ENCODE results near the gene ARID1B. TPM values are rescaled to one million over a fixed set of nuclear protein-coding genes. Genes with fewer than 3 reads are reported as not detected.
A peak's percentile ranks its signal among the peaks of the same experiment; 100 is the strongest.
"Not testable (repeated sequence)": the region's sequence is repeated elsewhere in the genome, so short reads cannot be mapped to it uniquely, and the experiment has no call there.

ARID1B gene
- total RNA-seq, 1 donor from 2014 or later: 62.1 TPM

GRCh38 chr6:157143890-157144798, 367.0 kb downstream of the ARID1B start:
- peaks cover 32% of the 10 kb centered on the region for H3K4me1 ChIP-seq
- peak overlapping the region; percentile 69 for H3K4me3 Mint-ChIP-seq
- peaks cover 6% of the 10 kb centered on the region for H3K9me3 Mint-ChIP-seq
- no peaks in the 10 kb centered on the region for H3K36me3 ChIP-seq
- no peaks in the 10 kb centered on the region for H3K9me3 ChIP-seq (ENCODE audit: low read depth)
- no peak overlapping the region for H3K4me3 ChIP-seq
- peaks cover 53% of the 10 kb centered on the region for H3K4me1 Mint-ChIP-seq
- no peak overlapping the region for H3K9ac ChIP-seq
- DNase-seq (ENCODE audit: low spot score): peak; percentile 26
- H2AFZ ChIP-seq (replicated peaks): no peak overlapping the region
- H3K27ac Mint-ChIP-seq: peak overlapping the region; percentile 87
- H3K79me2 ChIP-seq (ENCODE audit: low read depth): no peaks in the 10 kb centered on the region
- peak overlapping the region; percentile 80 for H3K27ac ChIP-seq
- peaks cover 20% of the 10 kb centered on the region for H3K36me3 Mint-ChIP-seq
- peak overlapping the region; percentile 36 for H3K4me2 ChIP-seq
- H3K27me3 Mint-ChIP-seq (ENCODE audit: insufficient read depth, low read depth): peaks cover 7% of the 10 kb centered on the region
- H4K20me1 ChIP-seq (ENCODE audit: low read depth): peaks cover 18% of the 10 kb centered on the region
- no peaks in the 10 kb centered on the region for H3K27me3 ChIP-seq
- TF ChIP-seq, protein P1, sequence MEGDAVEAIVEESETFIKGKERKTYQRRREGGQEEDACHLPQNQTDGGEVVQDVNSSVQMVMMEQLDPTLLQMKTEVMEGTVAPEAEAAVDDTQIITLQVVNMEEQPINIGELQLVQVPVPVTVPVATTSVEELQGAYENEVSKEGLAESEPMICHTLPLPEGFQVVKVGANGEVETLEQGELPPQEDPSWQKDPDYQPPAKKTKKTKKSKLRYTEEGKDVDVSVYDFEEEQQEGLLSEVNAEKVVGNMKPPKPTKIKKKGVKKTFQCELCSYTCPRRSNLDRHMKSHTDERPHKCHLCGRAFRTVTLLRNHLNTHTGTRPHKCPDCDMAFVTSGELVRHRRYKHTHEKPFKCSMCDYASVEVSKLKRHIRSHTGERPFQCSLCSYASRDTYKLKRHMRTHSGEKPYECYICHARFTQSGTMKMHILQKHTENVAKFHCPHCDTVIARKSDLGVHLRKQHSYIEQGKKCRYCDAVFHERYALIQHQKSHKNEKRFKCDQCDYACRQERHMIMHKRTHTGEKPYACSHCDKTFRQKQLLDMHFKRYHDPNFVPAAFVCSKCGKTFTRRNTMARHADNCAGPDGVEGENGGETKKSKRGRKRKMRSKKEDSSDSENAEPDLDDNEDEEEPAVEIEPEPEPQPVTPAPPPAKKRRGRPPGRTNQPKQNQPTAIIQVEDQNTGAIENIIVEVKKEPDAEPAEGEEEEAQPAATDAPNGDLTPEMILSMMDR (IDR thresholded peaks at IDR 0.05): no peak
- TF ChIP-seq EZH2phosphoT487 (IDR thresholded peaks at IDR 0.05) (no peak), EZH2 (IDR thresholded peaks at IDR 0.05) (no peak)
- H3F3A ChIP-seq (ENCODE audit: low read depth): peaks cover 35% of the 10 kb centered on the region

- peak overlapping the region; percentile 36 for H3K4me2 ChIP-seq
- H4K20me1 ChIP-seq (ENCODE audit: low read depth): peaks cover 18% of the 10 kb centered on the region
- peaks cover 32% of the 10 kb centered on the region for H3K4me1 ChIP-seq
- peak overlapping the region; percentile 80 for H3K27ac ChIP-seq
- peaks cover 6% of the 10 kb centered on the region for H3K9me3 Mint-ChIP-seq
- peaks cover 35% of the 10 kb centered on the region for H3F3A ChIP-seq (ENCODE audit: low read depth)
- H3K27me3 Mint-ChIP-seq (ENCODE audit: insufficient read depth, low read depth): peaks cover 7% of the 10 kb centered on the region
- H3K27me3 ChIP-seq: no peaks in the 10 kb centered on the region
- no peak overlapping the region for H2AFZ ChIP-seq (replicated peaks)
- no peak overlapping the region for H3K4me3 ChIP-seq
- H3K4me1 Mint-ChIP-seq: peaks cover 55% of the 10 kb centered on the region
- no peaks in the 10 kb centered on the region for H3K9me3 ChIP-seq (ENCODE audit: low read depth)
- no peak for DNase-seq (ENCODE audit: low spot score)
- H3K9ac ChIP-seq: no peak overlapping the region
- no peaks in the 10 kb centered on the region for H3K79me2 ChIP-seq (ENCODE audit: low read depth)
- peaks cover 20% of the 10 kb centered on the region for H3K36me3 Mint-ChIP-seq
- H3K36me3 ChIP-seq: no peaks in the 10 kb centered on the region
- H3K4me3 Mint-ChIP-seq: no peak overlapping the region
- peak overlapping the region; percentile 70 for H3K27ac Mint-ChIP-seq
- TF ChIP-seq EZH2 (IDR thresholded peaks at IDR 0.05): no peak
- no peak for TF ChIP-seq EZH2phosphoT487 (IDR thresholded peaks at IDR 0.05)
- TF ChIP-seq, protein P1 (IDR thresholded peaks at IDR 0.05): no peak
Measured at GRCh38 chr6:157144859-157145568, 367.8 kb downstream of the ARID1B start.

DNA sequence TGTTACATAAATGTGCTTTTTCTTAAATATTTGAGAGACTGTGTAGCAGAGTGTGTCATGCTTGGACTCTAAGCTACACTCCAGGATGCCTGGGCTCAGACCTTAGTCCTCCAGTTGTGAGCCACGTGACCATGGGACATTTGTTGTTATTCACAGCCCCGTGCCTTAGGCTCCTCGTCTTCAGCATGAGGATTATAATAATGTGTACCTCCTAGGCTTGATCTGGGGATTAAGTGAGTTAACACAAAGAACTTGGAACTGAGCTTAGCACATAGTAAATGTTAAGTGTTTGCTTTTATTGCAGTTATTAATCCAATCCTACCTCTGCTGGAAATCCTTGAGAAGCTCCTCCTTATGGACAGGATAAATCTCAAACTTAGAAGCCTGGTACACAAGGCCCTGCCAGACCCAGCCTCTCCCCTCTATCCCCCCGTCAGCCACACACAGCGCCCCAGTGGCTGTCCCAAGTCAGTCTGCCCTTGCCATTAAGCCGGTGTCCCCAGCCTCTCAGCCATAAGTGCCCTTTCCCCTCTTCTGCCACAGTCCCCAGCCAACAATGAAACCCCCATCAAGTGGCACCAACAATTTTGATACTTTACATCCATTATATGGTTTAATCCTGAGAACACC, 368.6 kb downstream of the ARID1B start:
- Mint-ChIP-seq H3K27me3 (ENCODE audit: insufficient read depth, low read depth) (peaks cover 7% of the 10 kb centered on the region), H3K27ac (peak overlapping the region; percentile 72), H3K9me3 (peaks cover 6% of the 10 kb centered on the region), H3K4me3 (no peak overlapping the region), H3K4me1 (peaks cover 56% of the 10 kb centered on the region), H3K36me3 (peaks cover 20% of the 10 kb centered on the region)
- Histone ChIP-seq H3K4me3 (no peak overlapping the region), H4K20me1 (ENCODE audit: low read depth) (peaks cover 18% of the 10 kb centered on the region), H3K36me3 (no peaks in the 10 kb centered on the region), H3K4me1 (peaks cover 32% of the 10 kb centered on the region), H3K27ac (peak overlapping the region; percentile 80), H3K9me3 (ENCODE audit: low read depth) (no peaks in the 10 kb centered on the region), H3F3A (ENCODE audit: low read depth) (peaks cover 35% of the 10 kb centered on the region), H2AFZ (replicated peaks) (no peak overlapping the region), H3K79me2 (ENCODE audit: low read depth) (no peaks in the 10 kb centered on the region), H3K9ac (no peak overlapping the region), H3K27me3 (no peaks in the 10 kb centered on the region), H3K4me2 (peak overlapping the region; percentile 7)
- no peak for DNase-seq (ENCODE audit: low spot score)
- TF ChIP-seq, protein P1 (IDR thresholded peaks at IDR 0.05): no peak
- TF ChIP-seq EZH2 (IDR thresholded peaks at IDR 0.05) (no peak), EZH2phosphoT487 (IDR thresholded peaks at IDR 0.05) (no peak)

GRCh38 chr6:157147054-157148026, 370.2 kb downstream of the ARID1B start:
- peak overlapping the region; percentile 59 for H3K4me3 Mint-ChIP-seq
- H3K9ac ChIP-seq; H2AFZ ChIP-seq (replicated peaks); H3K79me2 ChIP-seq (ENCODE audit: low read depth); H3K4me3 ChIP-seq; H3K4me2 ChIP-seq; DNase-seq (ENCODE audit: low spot score); H3K36me3 ChIP-seq; H3K27me3 Mint-ChIP-seq (ENCODE audit: insufficient read depth, low read depth); H3K27me3 ChIP-seq; H3K9me3 ChIP-seq (ENCODE audit: low read depth); H3K27ac ChIP-seq; H3K9me3 Mint-ChIP-seq: not testable (repeated sequence)
- H3K36me3 Mint-ChIP-seq: peaks cover 23% of the 10 kb centered on the region
- peak overlapping the region; percentile 97 for H3K27ac Mint-ChIP-seq
- Histone ChIP-seq H3F3A (ENCODE audit: low read depth) (peaks cover 35% of the 10 kb centered on the region), H3K4me1 (peaks cover 32% of the 10 kb centered on the region), H4K20me1 (ENCODE audit: low read depth) (peaks cover 18% of the 10 kb centered on the region)
- peaks cover 70% of the 10 kb centered on the region for H3K4me1 Mint-ChIP-seq

All from neural progenitor cell (in vitro differentiated cells).